Type B pancreatic cell (in vitro differentiated cells): ENCODE results near the gene CACNG5. TPM values are rescaled to one million over a fixed set of nuclear protein-coding genes. Genes with fewer than 3 reads are reported as not detected.

Experiments
- DNase-seq: peaks from one replicate; pipeline ENCODE4 v3.0.0; 2021; ENCODE audit warnings: mixed read lengths; ENCODE audit not compliant: unreplicated experiment; ENCODE audit errors: extremely low spot score
- H3K27ac Mint-ChIP-seq: 2 replicates; pipeline ENCODE4 v1.8.0; 2021; ENCODE audit warnings: mild to moderate bottlenecking, mixed read lengths
- H3K27me3 Mint-ChIP-seq: 2 replicates; pipeline ENCODE4 v1.8.0; 2021; ENCODE audit warnings: mixed read lengths
- H3K36me3 Mint-ChIP-seq: 2 replicates; pipeline ENCODE4 v1.8.0; 2021; ENCODE audit warnings: mixed read lengths
- H3K4me1 Mint-ChIP-seq: one replicate; pipeline ENCODE4 v1.8.0; 2021; ENCODE audit warnings: mixed read lengths; ENCODE audit not compliant: unreplicated experiment
- H3K4me3 Mint-ChIP-seq: 2 replicates; pipeline ENCODE4 v1.8.0; 2021; ENCODE audit warnings: mild to moderate bottlenecking, mixed read lengths
- H3K9me3 Mint-ChIP-seq: 2 replicates; pipeline ENCODE4 v1.8.0; 2021; ENCODE audit warnings: mixed read lengths
- total RNA-seq: library from RNA; stranded (reverse); gene quantifications from 2 replicates; pipeline ENCODE4 v1.2.1, GENCODE V29; 2021; ENCODE audit warnings: low replicate concordance
- TF ChIP-seq, protein P1 (sequence below): fragments of 200-600 bp; sonication (generic); conservative IDR thresholded peaks from 2 replicates; pipeline ENCODE4 v1.5.0; 2021; ENCODE audit warnings: antibody characterized with exemption, mild to moderate bottlenecking

CACNG5 gene
- total RNA-seq, 1 donor from 2014 or later = 0.68 TPM

DNA sequence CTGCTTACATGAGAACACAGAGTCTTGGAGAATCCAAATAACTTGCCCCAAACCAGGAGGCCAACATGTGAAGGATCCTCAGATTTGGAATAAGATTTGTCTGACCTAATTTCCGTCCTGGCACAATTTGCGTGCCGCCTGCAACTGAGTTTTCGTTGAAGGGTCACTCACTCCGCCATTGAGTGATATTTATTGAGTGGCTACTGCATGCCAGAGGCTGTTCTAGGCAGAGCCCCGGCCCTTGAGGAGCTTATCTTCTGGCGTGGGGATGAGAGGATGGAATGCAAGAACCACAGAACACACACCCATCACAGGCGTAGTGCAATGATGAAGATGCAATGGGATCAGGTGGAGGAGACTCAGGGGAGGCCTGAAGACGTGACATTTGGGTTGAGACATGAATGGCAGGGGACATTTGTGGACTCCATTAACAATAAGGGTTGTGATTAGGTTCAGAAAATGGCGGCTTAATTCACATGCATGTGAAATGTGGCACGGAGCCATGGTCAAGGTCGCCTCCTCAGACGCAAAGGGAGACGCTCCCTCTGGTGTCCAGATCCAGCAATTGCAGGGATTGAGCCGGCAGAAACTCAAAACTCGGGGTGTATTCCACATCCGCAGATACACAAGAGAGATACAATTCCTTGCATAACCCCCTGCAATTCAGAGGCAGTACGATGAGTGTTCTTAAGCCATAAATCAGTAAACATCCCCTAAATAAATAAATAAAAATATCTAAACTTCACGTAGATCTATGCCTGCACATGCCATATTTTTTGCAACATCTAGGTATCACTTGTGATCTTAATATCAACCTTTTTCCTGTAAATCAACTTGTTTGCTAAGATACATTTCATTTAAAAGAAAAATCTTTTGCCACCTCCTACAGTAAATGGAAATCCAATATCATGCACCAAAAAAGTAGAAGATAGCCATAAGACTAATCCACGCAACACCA lies 71.7 kb downstream of the CACNG5 start:
- no peaks in the 10 kb centered on the region for H3K36me3 Mint-ChIP-seq
- peak; percentile 77 for DNase-seq
- H3K4me1 Mint-ChIP-seq = peaks cover 28% of the 10 kb centered on the region
- no peaks in the 10 kb centered on the region for H3K9me3 Mint-ChIP-seq
- peaks cover 10% of the 10 kb centered on the region for H3K27me3 Mint-ChIP-seq
- H3K27ac Mint-ChIP-seq = no peak overlapping the region
- TF ChIP-seq, protein P1, sequence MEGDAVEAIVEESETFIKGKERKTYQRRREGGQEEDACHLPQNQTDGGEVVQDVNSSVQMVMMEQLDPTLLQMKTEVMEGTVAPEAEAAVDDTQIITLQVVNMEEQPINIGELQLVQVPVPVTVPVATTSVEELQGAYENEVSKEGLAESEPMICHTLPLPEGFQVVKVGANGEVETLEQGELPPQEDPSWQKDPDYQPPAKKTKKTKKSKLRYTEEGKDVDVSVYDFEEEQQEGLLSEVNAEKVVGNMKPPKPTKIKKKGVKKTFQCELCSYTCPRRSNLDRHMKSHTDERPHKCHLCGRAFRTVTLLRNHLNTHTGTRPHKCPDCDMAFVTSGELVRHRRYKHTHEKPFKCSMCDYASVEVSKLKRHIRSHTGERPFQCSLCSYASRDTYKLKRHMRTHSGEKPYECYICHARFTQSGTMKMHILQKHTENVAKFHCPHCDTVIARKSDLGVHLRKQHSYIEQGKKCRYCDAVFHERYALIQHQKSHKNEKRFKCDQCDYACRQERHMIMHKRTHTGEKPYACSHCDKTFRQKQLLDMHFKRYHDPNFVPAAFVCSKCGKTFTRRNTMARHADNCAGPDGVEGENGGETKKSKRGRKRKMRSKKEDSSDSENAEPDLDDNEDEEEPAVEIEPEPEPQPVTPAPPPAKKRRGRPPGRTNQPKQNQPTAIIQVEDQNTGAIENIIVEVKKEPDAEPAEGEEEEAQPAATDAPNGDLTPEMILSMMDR = peak; percentile 93
- no peak overlapping the region for H3K4me3 Mint-ChIP-seq

DNA sequence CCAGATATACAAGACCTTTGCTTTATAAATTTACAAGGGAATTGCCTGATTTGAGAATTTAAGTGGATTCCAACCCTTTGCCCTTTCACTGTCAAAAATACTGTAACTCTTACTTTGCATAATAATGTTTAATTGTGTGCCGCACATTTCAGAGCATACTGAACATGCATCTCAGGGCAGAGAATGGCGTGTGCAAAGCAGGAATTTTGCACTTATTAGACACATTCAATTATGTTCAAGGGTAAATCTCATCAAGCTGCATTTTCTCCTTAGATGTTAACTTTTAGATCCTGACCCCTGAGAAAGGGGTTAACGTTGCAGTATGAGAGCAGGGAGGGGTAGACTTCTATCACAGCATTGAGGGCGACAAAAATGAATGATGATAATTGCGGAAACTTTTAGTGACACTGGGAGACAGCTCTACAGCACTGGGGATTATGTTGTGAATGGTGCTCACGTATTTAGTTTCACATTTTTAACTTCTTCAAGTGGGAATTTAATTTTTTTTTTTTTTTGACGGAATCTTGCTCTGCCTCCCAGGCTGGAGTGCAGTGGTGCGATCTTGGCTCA lies 75.0 kb downstream of the CACNG5 start:
- H3K4me1 Mint-ChIP-seq = peaks cover 18% of the 10 kb centered on the region
- peaks cover 7% of the 10 kb centered on the region for H3K27me3 Mint-ChIP-seq
- H3K9me3 Mint-ChIP-seq = peaks cover 7% of the 10 kb centered on the region
- no peak overlapping the region for H3K4me3 Mint-ChIP-seq
- no peak overlapping the region for H3K27ac Mint-ChIP-seq
- no peaks in the 10 kb centered on the region for H3K36me3 Mint-ChIP-seq
- TF ChIP-seq, protein P1 = no peak
- DNase-seq = no peak

DNA sequence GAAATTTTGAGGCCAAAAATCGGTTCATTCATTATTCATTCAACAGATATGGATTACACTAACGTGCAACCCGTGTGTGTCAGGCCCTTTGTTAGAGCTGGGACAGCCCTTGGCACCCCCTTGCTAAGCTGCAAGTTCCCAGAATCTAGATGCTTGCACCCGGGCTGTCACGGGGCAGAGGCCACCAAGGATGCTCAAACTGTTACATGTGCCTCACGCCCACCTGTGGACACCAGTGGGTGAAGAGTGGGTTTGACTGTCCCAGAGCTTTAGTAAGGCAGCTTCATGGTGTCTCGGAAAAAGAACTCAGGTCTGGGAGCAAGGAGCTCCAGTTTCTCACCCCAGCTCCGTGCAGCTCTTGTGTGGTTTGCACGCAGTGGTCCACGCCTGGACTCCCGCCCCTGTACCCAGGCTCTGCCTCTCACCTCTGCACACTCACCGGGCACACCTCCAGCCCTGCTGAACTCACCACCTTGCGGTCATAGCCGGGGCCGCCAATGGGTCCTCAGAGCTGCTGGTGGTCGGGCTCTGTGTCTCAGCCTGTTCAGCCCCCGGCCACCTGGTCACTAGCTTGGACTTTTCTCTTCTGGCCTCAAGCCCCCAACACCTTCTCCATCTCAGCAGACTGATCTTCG lies 75.9 kb downstream of the CACNG5 start:
- no peak overlapping the region for H3K4me3 Mint-ChIP-seq
- no peak overlapping the region for H3K27ac Mint-ChIP-seq
- H3K36me3 Mint-ChIP-seq = no peaks in the 10 kb centered on the region
- peaks cover 10% of the 10 kb centered on the region for H3K27me3 Mint-ChIP-seq
- TF ChIP-seq, protein P1 = no peak
- DNase-seq = no peak
- peaks cover 11% of the 10 kb centered on the region for H3K4me1 Mint-ChIP-seq
- peaks cover 7% of the 10 kb centered on the region for H3K9me3 Mint-ChIP-seq

DNA sequence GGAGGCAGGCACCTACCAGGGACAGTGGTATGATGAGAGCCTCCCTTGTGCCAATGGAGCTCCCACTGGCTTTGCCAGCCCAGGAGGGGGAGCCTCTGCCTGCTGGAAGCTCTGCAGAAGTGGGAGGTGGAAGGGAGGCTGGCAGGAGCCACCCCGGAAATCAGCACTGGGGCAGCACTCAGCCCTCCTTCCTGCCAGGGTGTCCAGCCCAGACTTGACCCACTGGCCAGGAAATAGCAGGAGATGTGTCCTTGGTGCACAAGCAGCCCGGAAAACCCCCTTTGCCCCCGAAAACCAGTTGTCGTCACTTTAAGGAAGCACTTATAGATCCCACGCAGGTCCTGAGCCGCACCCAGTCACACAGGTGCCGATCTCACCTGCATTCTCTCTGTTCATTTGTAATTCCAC lies 80.3 kb downstream of the CACNG5 start:
- no peak for DNase-seq
- no peak overlapping the region for H3K27ac Mint-ChIP-seq
- no peaks in the 10 kb centered on the region for H3K36me3 Mint-ChIP-seq
- H3K4me3 Mint-ChIP-seq = no peak overlapping the region
- peaks cover 7% of the 10 kb centered on the region for H3K9me3 Mint-ChIP-seq
- H3K27me3 Mint-ChIP-seq = peaks cover 6% of the 10 kb centered on the region
- H3K4me1 Mint-ChIP-seq = no peaks in the 10 kb centered on the region
- TF ChIP-seq, protein P1 = peak; percentile 26

DNA sequence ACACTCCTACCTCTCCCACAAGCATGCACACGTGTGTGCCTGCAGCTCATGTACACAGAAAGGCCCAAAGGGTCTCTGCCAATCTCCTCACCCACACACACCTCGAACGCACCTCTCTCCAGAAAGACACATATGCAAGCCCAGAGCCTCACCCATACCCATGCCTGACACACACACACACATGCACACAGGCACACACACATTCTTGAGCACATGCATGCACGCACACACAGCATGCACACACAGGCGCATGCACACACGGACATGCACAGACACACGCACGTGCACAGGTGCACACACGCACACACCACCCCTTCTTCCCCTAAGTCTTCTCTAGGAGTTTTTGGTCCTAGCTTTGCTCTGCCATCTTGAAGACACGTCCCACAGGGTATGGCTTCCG lies 80.9 kb downstream of the CACNG5 start:
- Mint-ChIP-seq H3K27me3 (peaks cover 6% of the 10 kb centered on the region), H3K36me3 (no peaks in the 10 kb centered on the region), H3K9me3 (peaks cover 7% of the 10 kb centered on the region), H3K27ac (no peak overlapping the region), H3K4me3 (no peak overlapping the region), H3K4me1 (no peaks in the 10 kb centered on the region)
- TF ChIP-seq, protein P1 = no peak
- no peak for DNase-seq
